Calu3 (cell line): ENCODE data around the gene AKAP12. TPM values are rescaled to one million over a fixed set of nuclear protein-coding genes. Genes with fewer than 3 reads are reported as not detected.

ENCODE experiments used
- Bru-seq: library from RNA; stranded (reverse); fragments of 400-500 nt; gene quantifications from one replicate; lab custom pipeline; 2021; lab: Mats Ljungman, UMichigan
- BruChase-seq, 2 experiments: library from RNA; stranded (reverse); fragments of 400-500 nt; gene quantifications; one replicate each; lab custom pipeline; 2021; lab: Mats Ljungman, UMichigan
- BruUV-seq: library from RNA; stranded (reverse); fragments of 400-500 nt; replicated peaks from 2 replicates; lab custom pipeline; 2021; lab: Mats Ljungman, UMichigan
- CTCF ChIA-PET: fragments of 300-600 bp; sonication (Branson Sonifier 250); formaldehyde crosslinking; loops from one replicate; lab custom pipeline; 2022; ENCODE audit warnings: antibody characterized with exemption; lab: Charles Lee
- DNase-seq: peaks from one replicate; pipeline ENCODE4 v3.0.0; 2022
- H3K27ac Mint-ChIP-seq: one replicate; pipeline ENCODE4 v1.8.0; 2022; ENCODE audit warnings: mixed read lengths; ENCODE audit not compliant: unreplicated experiment
- H3K27me3 Mint-ChIP-seq: one replicate; pipeline ENCODE4 v1.8.0; 2022; ENCODE audit warnings: mixed read lengths; ENCODE audit not compliant: unreplicated experiment
- H3K36me3 Mint-ChIP-seq: one replicate; pipeline ENCODE4 v1.8.0; 2022; ENCODE audit warnings: mild to moderate bottlenecking, moderate library complexity, mixed read lengths; ENCODE audit not compliant: insufficient read depth, unreplicated experiment
- H3K4me1 Mint-ChIP-seq: one replicate; pipeline ENCODE4 v1.8.0; 2022; ENCODE audit warnings: mild to moderate bottlenecking, low read depth, mixed read lengths; ENCODE audit not compliant: unreplicated experiment
- H3K4me3 Mint-ChIP-seq: one replicate; pipeline ENCODE4 v1.8.0; 2022; ENCODE audit warnings: mild to moderate bottlenecking, low read depth, moderate library complexity, mixed read lengths; ENCODE audit not compliant: unreplicated experiment
- H3K9me3 Mint-ChIP-seq: one replicate; pipeline ENCODE4 v1.8.0; 2022; ENCODE audit warnings: low read depth, mixed read lengths; ENCODE audit not compliant: unreplicated experiment
- CTCF ChIP-seq: fragments of 200-600 bp; IDR thresholded peaks from one replicate; pipeline ENCODE4 v1.8.0; 2022; ENCODE audit warnings: antibody characterized with exemption; ENCODE audit not compliant: unreplicated experiment
- intact Hi-C: fragments of 100-400 bp; cut with micrococcal nuclease; formaldehyde crosslinking; loops from one replicate; pipeline ENCODE4 v1.10.0; 2022; ENCODE audit not compliant: unreplicated experiment
- long read RNA-seq: library from polyadenylated mRNA; stranded (forward); transcript quantifications from one replicate; pipeline ENCODE4 v2.0.0, GENCODE V29; 2022
- total RNA-seq: library from RNA; stranded (reverse); gene quantifications from 2 replicates; pipeline ENCODE4 v1.2.3, GENCODE V29; 2022

Gene AKAP12
- total RNA-seq (21.8 and 31.8 TPM in 2 replicates), Bru-seq, nascent RNA (percentile 66 among the genes with signal in this experiment), BruChase-seq, experiment 1, labeled RNA remaining after a 6-hour chase (percentile 79 among the genes with signal in this experiment), BruChase-seq, experiment 2, labeled RNA remaining after a 2-hour chase (percentile 66 among the genes with signal in this experiment)
- long read RNA-seq, full-length matches to known transcripts, result 6 of 12 reads
- long read RNA-seq, partial matches to known transcripts, result 3 of 12 reads
- long read RNA-seq, other reads (novel, unspliced or antisense), result 3 of 12 reads

- no TSS peak for BruUV-seq
- TF ChIP-seq CTCF, result no peak
- Mint-ChIP-seq H3K9me3 (no peaks in the 10 kb centered on the region), H3K36me3 (peaks cover 25% of the 10 kb centered on the region), H3K27ac (no peak within 1 kb of the TSS), H3K4me3 (peak within 1 kb of the TSS; percentile 80), H3K4me1 (peaks cover 11% of the 10 kb centered on the region), H3K27me3 (no peaks in the 10 kb centered on the region)
- no peak for DNase-seq
- intact Hi-C loops, result no loop called here
- CTCF ChIA-PET, result interaction anchor here (0.6 kb wide), 1 partner anchor 86 kb away, joined by 6 read pairs; no protein-coding TSS in a partner anchor
Observed at GRCh38 chr6:151239603-151240035, at the start of gene AKAP12. AKAP12 (plus strand) TSS chr6:151239967; CDS start chr6:151240563, 596 bp downstream.

- Mint-ChIP-seq H3K9me3 (no peaks in the 10 kb centered on the region), H3K27me3 (no peaks in the 10 kb centered on the region), H3K27ac (no peak overlapping the region), H3K4me1 (no peaks in the 10 kb centered on the region), H3K4me3 (no peak overlapping the region), H3K36me3 (no peaks in the 10 kb centered on the region)
- CTCF ChIA-PET, result no interaction called here
- intact Hi-C loops, result no loop called here
- TF ChIP-seq CTCF, result no peak
- no TSS peak for BruUV-seq
- no peak for DNase-seq
Observed at GRCh38 chr6:151191527-151191926, 48.2 kb upstream of the AKAP12 start.

- no peaks in the 10 kb centered on the region for H3K36me3 Mint-ChIP-seq
- DNase-seq, result no peak
- no peak overlapping the region for H3K27ac Mint-ChIP-seq
- TF ChIP-seq CTCF, result no peak
- no peaks in the 10 kb centered on the region for H3K9me3 Mint-ChIP-seq
- no peaks in the 10 kb centered on the region for H3K4me1 Mint-ChIP-seq
- intact Hi-C loops, result no loop called here
- no TSS peak for BruUV-seq
- H3K27me3 Mint-ChIP-seq, result no peaks in the 10 kb centered on the region
- H3K4me3 Mint-ChIP-seq, result no peak overlapping the region
- CTCF ChIA-PET, result no interaction called here
Observed at GRCh38 chr6:151196555-151196954, 43.2 kb upstream of the AKAP12 start.

- CTCF ChIA-PET, result no interaction called here
- no peak for TF ChIP-seq CTCF
- BruUV-seq, result no TSS peak
Observed at GRCh38 chr6:151197556-151197955, 42.2 kb upstream of the AKAP12 start.

More at GRCh38 chr6:151197556-151197955, 42.2 kb upstream of the AKAP12 start:
- no peaks in the 10 kb centered on the region for H3K27me3 Mint-ChIP-seq
- no peak overlapping the region for H3K4me3 Mint-ChIP-seq
- no peaks in the 10 kb centered on the region for H3K4me1 Mint-ChIP-seq
- H3K36me3 Mint-ChIP-seq, result no peaks in the 10 kb centered on the region
- no peak for DNase-seq
- no peaks in the 10 kb centered on the region for H3K9me3 Mint-ChIP-seq
- intact Hi-C loops, result no loop called here
- H3K27ac Mint-ChIP-seq, result no peak overlapping the region
